ENCODE data around the gene AMPH.
"Not testable (repeated sequence)": the region's sequence is repeated elsewhere in the genome, so short reads cannot be mapped to it uniquely, and the experiment has no call there.

Gene AMPH

DNA sequence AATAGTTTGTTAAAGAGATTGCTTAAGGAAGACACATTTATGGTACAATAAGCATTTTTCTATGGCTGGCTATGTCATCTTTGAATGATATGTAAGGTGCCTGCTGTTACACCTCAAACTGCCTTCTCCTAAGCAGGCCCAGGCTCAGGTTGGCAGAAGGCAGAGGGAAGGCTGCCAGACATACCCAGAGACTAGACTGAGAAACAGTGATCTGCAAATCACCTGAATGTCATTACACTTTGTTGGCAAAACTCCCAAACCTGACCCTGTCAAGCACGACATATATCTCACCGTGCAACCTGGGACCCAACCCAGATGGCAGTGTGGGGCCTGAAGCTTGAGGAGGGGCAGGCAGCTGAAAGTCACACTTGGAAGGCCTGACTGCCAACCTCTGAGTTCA lies 221.1 kb downstream of the AMPH start:
- Histone ChIP-seq H3K27me3 (ENCODE audit: low read depth) (peaks cover 20% of the 10 kb centered on the region), H3K9me3 (no peaks in the 10 kb centered on the region), H3K4me3 (no peak overlapping the region), H3K36me3 (replicated peaks) (no peaks in the 10 kb centered on the region), H3K4me1 (no peaks in the 10 kb centered on the region)
- DNase-seq (ENCODE audit: low spot score in 2 of 2) = no peak
- in situ Hi-C loops (cut with MboI; ENCODE audit: low sequenced_read_pairs) = loop anchor here (25.0 kb wide), 1 partner anchor 1102 kb away; no protein-coding TSS in a partner anchor

DNA sequence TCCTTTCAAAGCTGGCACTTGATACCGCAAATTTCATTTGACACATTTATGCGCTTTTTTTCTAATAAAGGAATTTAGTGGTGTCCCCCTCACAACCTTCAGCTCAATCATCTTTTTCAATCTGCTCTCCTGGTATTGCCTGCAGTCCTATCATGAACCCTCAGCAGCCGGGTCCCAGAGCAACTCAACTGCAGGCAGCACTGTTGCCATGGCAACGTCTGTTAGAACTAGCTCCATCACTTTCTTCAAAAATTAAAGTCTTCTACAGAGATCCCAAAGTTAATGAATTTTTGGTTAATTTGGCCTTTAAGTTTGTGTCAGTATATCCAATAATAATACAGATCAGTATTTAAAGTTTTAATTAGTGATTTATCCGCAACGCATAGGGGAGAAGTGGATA lies 221.6 kb downstream of the AMPH start:
- no peak for DNase-seq (ENCODE audit: low spot score in 2 of 2)
- H3K4me3 ChIP-seq = no peak overlapping the region
- no peaks in the 10 kb centered on the region for H3K36me3 ChIP-seq (replicated peaks)
- no peaks in the 10 kb centered on the region for H3K4me1 ChIP-seq
- no peaks in the 10 kb centered on the region for H3K9me3 ChIP-seq
- in situ Hi-C loops (cut with MboI; ENCODE audit: low sequenced_read_pairs) = loop anchor here (25.0 kb wide), 1 partner anchor 1103 kb away; no protein-coding TSS in a partner anchor
- H3K27me3 ChIP-seq (ENCODE audit: low read depth) = peaks cover 17% of the 10 kb centered on the region

DNA sequence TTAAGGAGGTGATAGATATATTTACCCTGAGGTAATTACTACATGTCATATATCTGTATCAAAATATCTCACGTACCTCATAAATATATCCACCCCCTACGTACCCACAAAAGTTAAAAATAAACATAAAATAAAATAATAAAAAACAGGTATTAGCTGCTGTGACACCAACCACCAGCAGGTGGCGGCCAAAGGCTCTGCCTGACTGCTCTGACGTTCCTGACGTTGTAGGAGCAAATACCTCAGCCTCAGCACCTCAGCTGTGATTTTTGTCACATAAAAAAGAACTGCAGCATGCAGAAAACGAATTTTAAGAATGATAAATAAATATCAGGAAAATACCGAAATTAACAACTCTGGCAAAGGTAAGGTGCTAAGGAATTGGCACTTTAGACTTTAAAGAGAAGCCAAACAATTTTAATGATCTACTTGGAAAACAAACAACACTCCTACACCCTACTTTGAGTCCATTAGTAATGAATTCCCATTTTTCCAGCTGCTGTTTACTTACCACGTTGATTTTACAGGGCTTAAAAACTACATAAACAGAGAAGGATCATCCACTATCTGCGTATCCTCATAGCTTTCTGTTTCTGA lies 232.3 kb downstream of the AMPH start:
- Histone ChIP-seq H3K36me3 (replicated peaks) (no peaks in the 10 kb centered on the region), H3K4me3 (no peak overlapping the region), H3K9me3 (no peaks in the 10 kb centered on the region), H3K4me1 (no peaks in the 10 kb centered on the region), H3K27me3 (ENCODE audit: low read depth) (peaks cover 11% of the 10 kb centered on the region)
- DNase-seq (ENCODE audit: low spot score in 2 of 2) = peak; percentile 28 to 64
- in situ Hi-C loops (cut with MboI; ENCODE audit: low sequenced_read_pairs) = loop anchor here (10.0 kb wide), 1 partner anchor 266 kb away; no protein-coding TSS in a partner anchor

GRCh38 chr7:38396852-38397251 lies 234.3 kb downstream of the AMPH start:
- Histone ChIP-seq H3K4me1 (no peaks in the 10 kb centered on the region), H3K9me3 (no peaks in the 10 kb centered on the region), H3K27me3 (ENCODE audit: low read depth) (peaks cover 11% of the 10 kb centered on the region), H3K4me3 (no peak overlapping the region), H3K36me3 (replicated peaks) (no peaks in the 10 kb centered on the region)
- in situ Hi-C loops (cut with MboI; ENCODE audit: low sequenced_read_pairs) = loop anchor here (10.0 kb wide), 1 partner anchor 268 kb away; no protein-coding TSS in a partner anchor
- no peak for DNase-seq (ENCODE audit: low spot score in 2 of 2)

- H3K27me3 ChIP-seq (ENCODE audit: low read depth); H3K9me3 ChIP-seq; H3K4me1 ChIP-seq; H3K36me3 ChIP-seq (replicated peaks); H3K4me3 ChIP-seq; DNase-seq (ENCODE audit: low spot score in 2 of 2): not testable (repeated sequence)
- in situ Hi-C loops (cut with MboI; ENCODE audit: low sequenced_read_pairs) = loop anchor here (10.0 kb wide), 1 partner anchor 269 kb away; no protein-coding TSS in a partner anchor
These were observed 235.1 kb downstream of the AMPH start for GRCh38 chr7:38395921-38396552.

GRCh38 chr7:38394660-38395059 lies 236.5 kb downstream of the AMPH start:
- H3K9me3 ChIP-seq = no peaks in the 10 kb centered on the region
- no peak for DNase-seq (ENCODE audit: low spot score in 2 of 2)
- no peak overlapping the region for H3K4me3 ChIP-seq
- no peaks in the 10 kb centered on the region for H3K27me3 ChIP-seq (ENCODE audit: low read depth)
- in situ Hi-C loops (cut with MboI; ENCODE audit: low sequenced_read_pairs) = loop anchor here (10.0 kb wide), 1 partner anchor 270 kb away; no protein-coding TSS in a partner anchor
- H3K36me3 ChIP-seq (replicated peaks) = no peaks in the 10 kb centered on the region
- H3K4me1 ChIP-seq = no peaks in the 10 kb centered on the region

- Histone ChIP-seq H3K36me3 (replicated peaks) (no peaks in the 10 kb centered on the region), H3K9me3 (no peaks in the 10 kb centered on the region), H3K4me3 (no peak overlapping the region), H3K27me3 (ENCODE audit: low read depth) (no peaks in the 10 kb centered on the region), H3K4me1 (no peaks in the 10 kb centered on the region)
- in situ Hi-C loops (cut with MboI; ENCODE audit: low sequenced_read_pairs) = loop anchor here (10.0 kb wide), 1 partner anchor 271 kb away; no protein-coding TSS in a partner anchor
- DNase-seq (ENCODE audit: low spot score in 2 of 2) = no peak
These were observed 237.3 kb downstream of the AMPH start for GRCh38 chr7:38393874-38394273.

- Histone ChIP-seq H3K9me3 (no peaks in the 10 kb centered on the region), H3K4me1 (no peaks in the 10 kb centered on the region), H3K27me3 (ENCODE audit: low read depth) (no peaks in the 10 kb centered on the region), H3K36me3 (replicated peaks) (no peaks in the 10 kb centered on the region), H3K4me3 (no peak overlapping the region)
- DNase-seq (ENCODE audit: low spot score in 2 of 2) = no peak
- in situ Hi-C loops (cut with MboI; ENCODE audit: low sequenced_read_pairs) = loop anchor here (10.0 kb wide), 1 partner anchor 273 kb away; no protein-coding TSS in a partner anchor
These were observed 239.4 kb downstream of the AMPH start for GRCh38 chr7:38391751-38392150.

GRCh38 chr7:38385682-38386081 lies 245.5 kb downstream of the AMPH start:
- H3K9me3 ChIP-seq = no peaks in the 10 kb centered on the region
- no peaks in the 10 kb centered on the region for H3K36me3 ChIP-seq (replicated peaks)
- no peaks in the 10 kb centered on the region for H3K4me1 ChIP-seq
- in situ Hi-C loops (cut with MboI; ENCODE audit: low sequenced_read_pairs) = no loop called here
- H3K4me3 ChIP-seq = no peak overlapping the region
- DNase-seq (ENCODE audit: low spot score in 2 of 2) = no peak
- H3K27me3 ChIP-seq (ENCODE audit: low read depth) = no peaks in the 10 kb centered on the region

- no peaks in the 10 kb centered on the region for H3K9me3 ChIP-seq
- H3K27me3 ChIP-seq (ENCODE audit: low read depth) = no peaks in the 10 kb centered on the region; the same call in 1 of the 2 replicates
- H3K36me3 ChIP-seq (replicated peaks) = no peaks in the 10 kb centered on the region
- in situ Hi-C loops (cut with MboI; ENCODE audit: low sequenced_read_pairs) = no loop called here
- no peak overlapping the region for H3K4me3 ChIP-seq
- H3K4me1 ChIP-seq = no peaks in the 10 kb centered on the region
- DNase-seq (ENCODE audit: low spot score in 2 of 2) = no peak
These were observed 247.9 kb downstream of the AMPH start for GRCh38 chr7:38383281-38383680.

GRCh38 chr7:38382684-38383083 lies 248.5 kb downstream of the AMPH start:
- Histone ChIP-seq H3K4me3 (no peak overlapping the region), H3K4me1 (no peaks in the 10 kb centered on the region), H3K36me3 (replicated peaks) (no peaks in the 10 kb centered on the region), H3K27me3 (ENCODE audit: low read depth) (no peaks in the 10 kb centered on the region; the same call in 1 of the 2 replicates), H3K9me3 (no peaks in the 10 kb centered on the region)
- no peak for DNase-seq (ENCODE audit: low spot score in 2 of 2)
- in situ Hi-C loops (cut with MboI; ENCODE audit: low sequenced_read_pairs) = no loop called here

DNA sequence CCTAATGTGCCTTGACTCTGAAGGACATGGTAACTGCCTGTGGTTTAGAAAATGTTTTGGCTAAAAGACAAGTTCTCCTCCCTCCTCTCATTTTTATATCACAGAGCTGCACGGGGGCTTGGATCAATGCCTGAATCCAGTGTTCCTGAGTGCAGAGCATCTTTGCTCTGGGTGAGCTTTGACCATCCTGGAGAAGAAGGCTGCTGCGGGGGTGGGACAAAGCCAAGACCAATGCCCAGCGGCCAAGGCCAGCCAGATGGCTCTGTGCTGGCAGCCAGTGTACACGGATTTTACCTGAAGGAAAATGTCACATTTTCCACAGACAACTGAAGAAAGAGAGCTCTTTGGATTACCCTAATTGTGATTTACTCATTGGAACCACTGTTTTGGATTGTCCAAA lies 255.7 kb downstream of the AMPH start:
- no peak overlapping the region for H3K4me3 ChIP-seq
- H3K9me3 ChIP-seq = no peaks in the 10 kb centered on the region
- no peaks in the 10 kb centered on the region for H3K4me1 ChIP-seq
- no peaks in the 10 kb centered on the region for H3K36me3 ChIP-seq (replicated peaks)
- no peaks in the 10 kb centered on the region; the same call in 1 of the 2 replicates for H3K27me3 ChIP-seq (ENCODE audit: low read depth)
- no peak for DNase-seq (ENCODE audit: low spot score in 2 of 2)
- in situ Hi-C loops (cut with MboI; ENCODE audit: low sequenced_read_pairs) = no loop called here

DNA sequence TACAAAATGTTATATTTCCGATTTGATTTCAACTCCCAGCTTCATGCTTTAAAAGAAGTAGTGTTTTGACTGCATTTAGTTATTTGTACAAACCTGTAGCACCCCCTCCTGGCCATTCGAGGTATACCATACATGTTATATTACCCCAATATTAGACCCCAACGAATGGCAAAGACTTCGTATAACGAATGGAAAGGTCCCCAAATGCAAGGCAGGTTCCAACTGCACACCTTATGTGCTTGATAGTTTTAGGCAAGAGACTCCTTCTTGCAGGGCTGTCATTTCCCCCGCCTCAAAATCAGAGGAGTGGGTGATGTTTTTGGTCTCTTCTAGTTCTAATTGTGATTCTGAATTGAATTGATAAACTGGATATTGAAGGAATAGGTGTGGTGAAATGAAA lies 256.7 kb downstream of the AMPH start:
- Histone ChIP-seq H3K36me3 (replicated peaks) (no peaks in the 10 kb centered on the region), H3K27me3 (ENCODE audit: low read depth) (no peaks in the 10 kb centered on the region), H3K4me3 (no peak overlapping the region), H3K9me3 (no peaks in the 10 kb centered on the region), H3K4me1 (no peaks in the 10 kb centered on the region)
- peak in 1 of 2 experiments; percentile 74 for DNase-seq (ENCODE audit: low spot score in 2 of 2)
- in situ Hi-C loops (cut with MboI; ENCODE audit: low sequenced_read_pairs) = loop anchor here (25.0 kb wide), 1 partner anchor 462 kb away; the partner anchor contains the start of genes EPDR1 and SFRP4

GRCh38 chr7:38373155-38373554 lies 258.0 kb downstream of the AMPH start:
- Histone ChIP-seq H3K9me3 (no peaks in the 10 kb centered on the region), H3K4me3 (no peak overlapping the region), H3K4me1 (no peaks in the 10 kb centered on the region), H3K27me3 (ENCODE audit: low read depth) (no peaks in the 10 kb centered on the region), H3K36me3 (replicated peaks) (no peaks in the 10 kb centered on the region)
- DNase-seq (ENCODE audit: low spot score in 2 of 2) = no peak
- in situ Hi-C loops (cut with MboI; ENCODE audit: low sequenced_read_pairs) = loop anchor here (25.0 kb wide), 1 partner anchor 461 kb away; the partner anchor contains the start of genes EPDR1 and SFRP4

All from HAP-1 (cell line).